GM13976 (cell line): ENCODE measurements around the gene BATF2.
A peak's percentile ranks its signal among the peaks of the same experiment; 100 is the strongest.

Source experiments
- DNase-seq: peaks from one replicate; pipeline ENCODE4 v3.0.0; 2012; ENCODE audit warnings: low spot score
- in situ Hi-C: fragments of 300-500 bp; cut with MboI; formaldehyde crosslinking; loops from one replicate; pipeline ENCODE4 v1.12.0; 2022; ENCODE audit warnings: low sequenced_read_pairs, mixed read lengths, inconsistent platforms; ENCODE audit not compliant: unreplicated experiment
- TF ChIP-seq, protein P1 (sequence below): IDR thresholded peaks from 2 replicates; pipeline ENCODE4 v1.5.1; 2012; ENCODE audit warnings: borderline replicate concordance, mild to moderate bottlenecking; ENCODE audit not compliant: insufficient read depth; ENCODE audit errors: extremely low read depth, missing control alignments, control extremely low read depth

The BATF2 gene

DNA sequence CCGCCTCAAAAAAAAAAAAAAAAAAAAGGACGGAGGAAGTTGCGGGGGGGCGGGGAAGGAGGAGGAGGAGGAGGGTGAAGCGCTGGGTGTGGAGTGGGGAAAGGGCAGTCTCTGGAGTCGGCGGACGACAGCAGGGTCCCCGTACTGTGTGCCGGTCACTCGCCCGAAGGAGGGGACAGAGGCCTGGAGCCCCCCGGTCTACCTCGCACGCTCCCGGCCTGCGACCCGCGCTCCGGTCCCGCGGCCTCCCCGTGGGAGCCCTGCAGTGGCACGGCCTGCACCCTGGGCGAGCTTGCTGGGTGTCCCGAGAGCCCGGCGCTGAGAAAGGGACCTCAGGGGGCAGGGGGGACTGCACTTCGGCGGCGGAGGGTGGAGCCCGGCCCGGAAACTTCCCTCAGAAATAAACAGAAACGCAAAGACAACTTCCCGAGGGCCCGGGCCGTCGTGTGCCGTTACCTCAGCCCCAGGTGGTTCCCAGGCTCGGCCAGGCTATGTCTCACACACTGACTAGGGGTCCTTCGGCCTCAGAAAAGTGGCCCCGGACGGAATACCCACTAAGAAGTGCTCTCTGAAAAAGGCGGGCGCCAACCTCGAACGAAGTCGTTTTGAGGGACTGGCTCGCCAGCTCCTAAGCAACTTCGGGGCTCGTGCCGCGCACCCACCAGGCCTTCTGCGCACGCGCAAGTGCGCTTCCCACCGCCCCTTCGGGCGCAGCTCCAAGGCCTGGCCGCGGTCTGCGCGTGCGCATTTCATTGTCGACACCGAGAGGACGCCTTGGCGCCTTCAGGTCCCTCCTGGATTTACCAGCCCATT is 25.1 kb downstream of the BATF2 start, which contains the start of gene MAJIN:
MAJIN (minus strand) TSS at position 688 of the 813 bp plus-strand sequence. CDS start 12,703 bp downstream, outside the sequence.
- in situ Hi-C loops: no loop called here
- DNase-seq: peak; percentile 85
- TF ChIP-seq, protein P1, sequence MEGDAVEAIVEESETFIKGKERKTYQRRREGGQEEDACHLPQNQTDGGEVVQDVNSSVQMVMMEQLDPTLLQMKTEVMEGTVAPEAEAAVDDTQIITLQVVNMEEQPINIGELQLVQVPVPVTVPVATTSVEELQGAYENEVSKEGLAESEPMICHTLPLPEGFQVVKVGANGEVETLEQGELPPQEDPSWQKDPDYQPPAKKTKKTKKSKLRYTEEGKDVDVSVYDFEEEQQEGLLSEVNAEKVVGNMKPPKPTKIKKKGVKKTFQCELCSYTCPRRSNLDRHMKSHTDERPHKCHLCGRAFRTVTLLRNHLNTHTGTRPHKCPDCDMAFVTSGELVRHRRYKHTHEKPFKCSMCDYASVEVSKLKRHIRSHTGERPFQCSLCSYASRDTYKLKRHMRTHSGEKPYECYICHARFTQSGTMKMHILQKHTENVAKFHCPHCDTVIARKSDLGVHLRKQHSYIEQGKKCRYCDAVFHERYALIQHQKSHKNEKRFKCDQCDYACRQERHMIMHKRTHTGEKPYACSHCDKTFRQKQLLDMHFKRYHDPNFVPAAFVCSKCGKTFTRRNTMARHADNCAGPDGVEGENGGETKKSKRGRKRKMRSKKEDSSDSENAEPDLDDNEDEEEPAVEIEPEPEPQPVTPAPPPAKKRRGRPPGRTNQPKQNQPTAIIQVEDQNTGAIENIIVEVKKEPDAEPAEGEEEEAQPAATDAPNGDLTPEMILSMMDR: no peak

DNA sequence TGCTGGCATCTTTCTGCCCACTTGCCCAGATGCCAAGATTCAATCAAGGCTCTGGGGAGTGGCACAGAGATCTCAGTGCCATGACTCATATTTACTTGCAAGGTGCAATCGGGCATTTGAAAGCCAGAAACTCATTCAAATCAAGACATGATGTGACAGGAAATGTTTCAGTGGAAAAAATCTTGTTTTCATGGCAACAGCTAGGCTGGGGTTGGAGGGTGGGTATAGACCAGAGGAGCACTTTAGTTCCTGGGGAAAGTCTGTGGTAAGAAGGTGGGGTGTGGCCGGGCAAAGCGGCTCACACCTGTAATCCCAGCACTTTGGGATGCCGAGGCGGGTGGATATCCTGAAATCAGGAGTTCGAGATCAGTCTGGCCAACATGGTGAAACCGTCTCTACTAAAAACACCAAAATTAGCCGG is 26.0 kb downstream of the BATF2 start:
- no peak for DNase-seq
- TF ChIP-seq, protein P1: no peak

DNA sequence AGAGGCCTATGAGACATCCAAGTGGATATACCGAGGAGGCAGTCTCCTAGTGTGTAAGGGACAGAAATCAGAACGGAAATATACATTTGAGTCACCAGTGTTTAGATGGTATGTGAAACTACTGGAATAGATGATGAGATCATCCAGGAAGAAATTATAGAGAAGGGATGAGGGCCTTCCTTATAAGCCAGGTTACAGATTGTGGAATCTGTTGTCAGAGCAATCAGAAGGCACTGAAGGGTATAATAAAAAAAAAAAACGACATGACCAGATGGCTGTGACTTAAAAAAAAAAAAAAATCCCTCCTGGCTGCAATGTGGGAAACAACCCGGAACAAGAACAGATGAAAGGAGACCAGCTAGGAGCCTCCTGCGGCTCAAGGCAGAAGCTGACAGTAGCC is 27.6 kb downstream of the BATF2 start:
- TF ChIP-seq, protein P1: no peak
- no peak for DNase-seq
- in situ Hi-C loops: no loop called here

More for the DNA sequence above, 26.0 kb downstream of the BATF2 start:
- in situ Hi-C loops: no loop called here

DNA sequence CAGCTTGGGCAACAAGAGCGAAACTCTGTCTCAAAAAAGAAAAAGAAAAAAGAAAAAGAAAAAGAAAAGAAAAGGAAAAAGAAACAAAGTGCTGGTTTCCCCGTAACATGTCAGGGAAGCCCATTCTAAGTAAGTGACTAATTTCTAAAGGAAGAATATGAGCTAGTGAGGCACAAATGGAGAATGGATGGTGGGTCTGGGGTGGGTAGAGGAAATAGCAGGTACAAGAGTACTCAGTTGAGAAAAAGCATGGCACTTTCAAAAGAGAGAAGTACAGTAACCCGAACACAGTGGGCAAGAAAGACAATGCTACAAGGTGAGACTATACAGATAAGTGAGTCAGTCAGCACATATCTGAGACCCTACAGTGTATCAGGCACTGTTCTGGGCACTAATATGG is 29.4 kb downstream of the BATF2 start:
- no peak for DNase-seq
- TF ChIP-seq, protein P1: no peak
- in situ Hi-C loops: no loop called here

DNA sequence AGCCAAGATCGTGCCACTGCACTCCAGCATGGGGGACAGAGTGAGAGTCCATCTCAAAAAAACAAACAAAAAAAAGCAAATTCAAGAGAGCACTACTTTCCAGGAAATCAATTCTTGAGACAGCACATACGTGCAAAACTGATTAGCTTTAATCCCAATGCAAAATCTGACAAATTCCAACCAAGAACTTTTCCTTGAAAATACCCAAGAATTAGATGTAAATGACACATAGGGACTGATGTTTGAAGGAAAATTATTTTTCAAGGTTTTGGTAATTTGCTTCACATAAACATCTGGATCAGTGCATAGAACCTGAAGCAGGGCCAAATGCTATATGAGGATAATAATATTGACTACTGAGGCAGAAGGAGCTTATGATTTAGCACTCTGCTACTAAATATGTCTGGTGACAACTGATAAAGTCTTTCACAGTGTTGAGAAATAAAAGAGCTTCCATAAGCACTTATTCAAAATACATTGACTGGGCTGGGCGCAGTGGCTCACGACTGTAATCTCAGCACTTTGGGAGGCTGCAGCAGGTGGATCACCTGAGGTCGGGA is 33.6 kb downstream of the BATF2 start:
- in situ Hi-C loops: no loop called here
- TF ChIP-seq, protein P1: no peak
- DNase-seq: no peak

DNA sequence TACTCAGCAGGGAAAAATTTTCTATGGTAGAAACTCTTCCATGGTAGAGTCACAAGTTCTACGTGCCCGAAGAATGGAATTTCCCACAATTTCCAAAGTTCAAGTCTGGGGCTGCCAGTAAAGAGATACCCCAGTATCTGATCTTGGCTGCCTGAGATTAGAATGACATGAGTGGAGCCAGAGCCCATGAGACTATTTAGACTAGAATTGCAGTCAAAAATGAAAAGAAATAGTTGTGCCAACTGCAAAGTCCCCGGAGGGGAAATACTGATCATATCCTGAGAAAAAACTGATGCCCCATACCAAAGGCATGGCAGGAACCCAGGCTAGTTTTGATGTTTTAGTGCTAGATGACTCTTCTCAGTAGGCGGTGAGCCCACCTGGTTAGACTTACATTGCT is 36.1 kb downstream of the BATF2 start:
- in situ Hi-C loops: no loop called here
- no peak for DNase-seq
- TF ChIP-seq, protein P1: no peak
